DOHH2 (cell line): ENCODE data around the gene RBP7.
"Not testable (repeated sequence)": the region's sequence is repeated elsewhere in the genome, so short reads cannot be mapped to it uniquely, and the experiment has no call there.

Experiments
- H3F3A ChIP-seq: fragments of 200-600 bp; sonication (generic), shearing (Covaris generic); 2 replicates; pipeline ENCODE4 v1.6.0; 2016; ENCODE audit warnings: antibody characterized with exemption, mild to moderate bottlenecking; ENCODE audit not compliant: control insufficient read depth, insufficient read depth
- H3K27ac ChIP-seq: fragments of 200-600 bp; sonication (generic); 2 replicates; pipeline ENCODE4 v1.5.1; 2014; ENCODE audit warnings: low read depth, mild to moderate bottlenecking, low read length, moderate library complexity
- H3K27me3 ChIP-seq: fragments of 200-600 bp; sonication (generic); 2 replicates; pipeline ENCODE4 v1.6.1; 2014; ENCODE audit warnings: mild to moderate bottlenecking, low read length, mixed read lengths; ENCODE audit not compliant: control insufficient read depth
- H3K36me3 ChIP-seq: fragments of 200-600 bp; sonication (generic); 2 replicates; pipeline ENCODE4 v1.6.1; 2014; ENCODE audit warnings: mild to moderate bottlenecking, low read length, moderate library complexity, mixed read lengths; ENCODE audit not compliant: control insufficient read depth
- H3K4me1 ChIP-seq: fragments of 200-600 bp; sonication (generic); 2 replicates; pipeline ENCODE4 v1.6.1; 2014; ENCODE audit warnings: mild to moderate bottlenecking, low read length, mixed read lengths; ENCODE audit not compliant: control insufficient read depth
- H3K4me2 ChIP-seq: fragments of 200-600 bp; sonication (generic); 2 replicates; pipeline ENCODE4 v1.6.0; 2014; ENCODE audit warnings: mild to moderate bottlenecking, low read length, moderate library complexity
- H3K4me3 ChIP-seq: fragments of 200-600 bp; sonication (generic); 2 replicates; pipeline ENCODE4 v1.5.1; 2014; ENCODE audit warnings: mild to moderate bottlenecking, low read length, mixed read lengths
- H3K79me2 ChIP-seq: fragments of 200-600 bp; sonication (generic); 2 replicates; pipeline ENCODE4 v1.6.1; 2014; ENCODE audit warnings: mild to moderate bottlenecking, low read length, mixed read lengths; ENCODE audit not compliant: control insufficient read depth
- H3K9me2 ChIP-seq: fragments of 200-600 bp; sonication (generic); replicated peaks from 2 replicates; pipeline ENCODE4 v1.6.1; 2014; ENCODE audit warnings: mild to moderate bottlenecking, low read length, mixed read lengths; ENCODE audit not compliant: control insufficient read depth
- H3K9me3 ChIP-seq: fragments of 200-600 bp; sonication (generic); 2 replicates; pipeline ENCODE4 v1.6.1; 2014; ENCODE audit warnings: antibody characterized with exemption, low read length, mixed read lengths; ENCODE audit not compliant: control insufficient read depth, insufficient read depth
- H4K20me1 ChIP-seq: fragments of 200-600 bp; sonication (generic); 2 replicates; pipeline ENCODE4 v1.6.0; 2014; ENCODE audit warnings: low read depth, mild to moderate bottlenecking, antibody characterized with exemption, low read length, moderate library complexity; ENCODE audit not compliant: control insufficient read depth, insufficient read depth
- EZH2phosphoT487 ChIP-seq: fragments of 200-600 bp; sonication (generic); IDR thresholded peaks from 2 replicates; pipeline ENCODE4 v1.6.1; 2017; ENCODE audit warnings: borderline replicate concordance, mild to moderate bottlenecking, antibody characterized with exemption, low read length, moderate library complexity, mixed read lengths
- TF ChIP-seq, protein P1 (sequence below): fragments of 200-600 bp; sonication (generic); IDR thresholded peaks from one replicate; pipeline ENCODE4 v1.5.1; 2014; ENCODE audit warnings: antibody characterized with exemption, mild to moderate bottlenecking, low read depth, low read length; ENCODE audit not compliant: poor library complexity, severe bottlenecking

RBP7 gene

DNA sequence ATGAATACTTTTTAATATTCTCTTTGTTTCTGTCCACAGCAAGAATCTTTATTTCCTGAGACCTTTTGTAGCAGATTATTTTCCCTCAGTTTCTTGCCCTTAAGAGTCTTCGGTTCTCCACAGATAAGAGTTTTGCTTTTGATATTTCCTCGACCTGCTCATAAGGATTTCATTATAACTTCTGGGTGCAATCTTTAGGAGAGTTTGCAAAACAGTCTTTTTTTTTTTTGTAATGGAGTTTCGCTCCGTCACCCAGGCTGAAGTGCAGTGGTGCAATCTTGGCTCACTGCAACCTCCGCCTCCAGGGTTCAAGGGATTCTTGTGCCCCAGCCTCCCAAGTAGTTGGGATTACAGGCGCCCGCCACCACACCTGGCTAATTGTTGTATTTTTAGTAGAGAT, 25.6 kb downstream of the RBP7 start:
- Histone ChIP-seq H3K79me2 (no peaks in the 10 kb centered on the region), H3F3A (no peaks in the 10 kb centered on the region), H4K20me1 (no peaks in the 10 kb centered on the region), H3K36me3 (no peaks in the 10 kb centered on the region), H3K9me2 (no peaks in the 10 kb centered on the region), H3K4me2 (no peak overlapping the region), H3K4me1 (peaks cover 8% of the 10 kb centered on the region), H3K27me3 (0 out of 2 replicates have a peak, but pooled peaks cover 3% of the 10 kb centered on the region), H3K4me3 (no peak overlapping the region), H3K27ac (no peak overlapping the region), H3K9me3 (no peaks in the 10 kb centered on the region)
- TF ChIP-seq, protein P1, sequence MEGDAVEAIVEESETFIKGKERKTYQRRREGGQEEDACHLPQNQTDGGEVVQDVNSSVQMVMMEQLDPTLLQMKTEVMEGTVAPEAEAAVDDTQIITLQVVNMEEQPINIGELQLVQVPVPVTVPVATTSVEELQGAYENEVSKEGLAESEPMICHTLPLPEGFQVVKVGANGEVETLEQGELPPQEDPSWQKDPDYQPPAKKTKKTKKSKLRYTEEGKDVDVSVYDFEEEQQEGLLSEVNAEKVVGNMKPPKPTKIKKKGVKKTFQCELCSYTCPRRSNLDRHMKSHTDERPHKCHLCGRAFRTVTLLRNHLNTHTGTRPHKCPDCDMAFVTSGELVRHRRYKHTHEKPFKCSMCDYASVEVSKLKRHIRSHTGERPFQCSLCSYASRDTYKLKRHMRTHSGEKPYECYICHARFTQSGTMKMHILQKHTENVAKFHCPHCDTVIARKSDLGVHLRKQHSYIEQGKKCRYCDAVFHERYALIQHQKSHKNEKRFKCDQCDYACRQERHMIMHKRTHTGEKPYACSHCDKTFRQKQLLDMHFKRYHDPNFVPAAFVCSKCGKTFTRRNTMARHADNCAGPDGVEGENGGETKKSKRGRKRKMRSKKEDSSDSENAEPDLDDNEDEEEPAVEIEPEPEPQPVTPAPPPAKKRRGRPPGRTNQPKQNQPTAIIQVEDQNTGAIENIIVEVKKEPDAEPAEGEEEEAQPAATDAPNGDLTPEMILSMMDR = no peak

DNA sequence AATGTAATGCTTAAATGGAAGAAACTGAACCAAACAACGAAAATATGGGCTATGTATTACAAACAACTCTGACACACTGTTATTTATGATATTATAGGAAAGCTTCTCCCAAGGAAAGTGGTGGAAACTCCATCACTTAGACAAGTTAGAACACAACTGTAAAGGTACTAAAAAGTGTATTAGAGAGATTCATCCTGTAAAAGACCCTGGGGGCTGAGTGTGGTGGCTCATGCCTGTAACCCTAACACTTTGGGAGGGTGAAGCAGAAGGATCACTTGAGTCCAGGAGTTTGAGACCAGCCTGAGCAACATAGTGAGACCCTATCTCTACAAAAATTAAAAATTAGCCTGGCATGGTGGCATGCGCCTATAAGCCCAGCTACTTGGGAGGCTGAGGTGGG, 28.3 kb downstream of the RBP7 start:
- no peak overlapping the region for H3K4me2 ChIP-seq
- peaks cover 10% of the 10 kb centered on the region for H3K4me1 ChIP-seq
- no peaks in the 10 kb centered on the region for H3K9me3 ChIP-seq
- H3K27ac ChIP-seq = no peak overlapping the region
- H3K9me2 ChIP-seq = no peaks in the 10 kb centered on the region
- no peaks in the 10 kb centered on the region for H3F3A ChIP-seq
- no peaks in the 10 kb centered on the region for H3K79me2 ChIP-seq
- no peaks in the 10 kb centered on the region for H3K36me3 ChIP-seq
- H4K20me1 ChIP-seq = no peaks in the 10 kb centered on the region
- no peak overlapping the region for H3K4me3 ChIP-seq
- 0 out of 2 replicates have a peak, but pooled peaks cover 3% of the 10 kb centered on the region for H3K27me3 ChIP-seq
- TF ChIP-seq EZH2phosphoT487 = no peak
- TF ChIP-seq, protein P1 = no peak

DNA sequence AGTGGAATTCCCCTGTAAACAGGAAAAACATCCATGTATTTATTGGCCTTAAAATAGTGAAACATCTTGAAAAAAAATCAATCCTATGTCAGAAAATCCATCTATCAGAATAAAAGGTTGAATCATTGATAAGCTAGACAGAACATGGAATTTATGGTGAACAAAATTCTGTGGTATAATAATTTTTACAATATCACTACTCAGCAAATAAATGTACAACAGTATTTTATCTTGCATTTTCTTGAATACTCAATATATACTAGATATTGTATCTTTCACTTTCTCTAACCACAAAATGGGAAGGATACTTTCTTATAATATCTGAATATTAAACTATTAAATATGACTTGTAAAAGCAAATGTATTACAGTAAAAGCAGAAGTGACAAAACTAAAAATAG, 30.0 kb downstream of the RBP7 start:
- H4K20me1 ChIP-seq = no peaks in the 10 kb centered on the region
- no peak overlapping the region for H3K4me3 ChIP-seq
- H3K79me2 ChIP-seq = no peaks in the 10 kb centered on the region
- peaks cover 4% of the 10 kb centered on the region; the same call in 1 of the 2 replicates for H3F3A ChIP-seq
- no peaks in the 10 kb centered on the region for H3K9me2 ChIP-seq
- H3K36me3 ChIP-seq = no peaks in the 10 kb centered on the region
- H3K27me3 ChIP-seq = 0 out of 2 replicates have a peak, but pooled peaks cover 3% of the 10 kb centered on the region
- H3K27ac ChIP-seq = no peak overlapping the region
- H3K9me3 ChIP-seq = no peaks in the 10 kb centered on the region
- peaks cover 17% of the 10 kb centered on the region for H3K4me1 ChIP-seq
- TF ChIP-seq, protein P1 = no peak
- TF ChIP-seq EZH2phosphoT487 = no peak
- H3K4me2 ChIP-seq = no peak overlapping the region

DNA sequence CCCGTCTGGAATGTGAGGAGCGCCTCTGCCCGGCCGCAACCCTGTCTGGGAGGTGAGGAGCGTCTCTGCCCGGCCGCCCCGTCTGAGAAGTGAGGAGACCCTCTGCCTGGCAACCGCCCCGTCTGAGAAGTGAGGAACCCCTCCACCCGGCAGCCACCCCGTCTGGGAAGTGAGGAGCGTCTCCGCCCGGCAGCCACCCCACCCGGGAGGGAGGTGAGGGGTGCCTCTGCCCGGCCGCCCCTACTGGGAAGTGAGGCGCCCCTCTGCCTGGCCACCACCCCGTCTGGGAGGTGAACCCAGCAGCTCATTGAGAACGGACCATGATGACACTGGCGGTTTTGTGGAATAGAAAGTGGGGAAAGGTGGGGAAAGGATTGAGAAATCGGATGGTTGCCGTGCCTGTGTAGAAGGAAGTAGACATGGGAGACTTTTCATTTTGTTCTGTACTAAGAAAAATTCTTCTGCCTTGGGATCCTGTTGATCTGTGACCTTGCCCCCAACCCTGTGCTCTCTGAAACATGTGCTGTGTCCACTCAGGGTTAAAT, 32.0 kb downstream of the RBP7 start:
- not testable (repeated sequence) for H3K4me3 ChIP-seq, H3K9me3 ChIP-seq, H3K36me3 ChIP-seq, H4K20me1 ChIP-seq, H3F3A ChIP-seq, H3K9me2 ChIP-seq, H3K27me3 ChIP-seq, H3K27ac ChIP-seq, H3K4me2 ChIP-seq
- Histone ChIP-seq H3K4me1 (peaks cover 21% of the 10 kb centered on the region), H3K79me2 (peaks cover 10% of the 10 kb centered on the region)
